ENCODE measurements around the gene NBPF4. TPM values are rescaled to one million over a fixed set of nuclear protein-coding genes. Genes with fewer than 3 reads are reported as not detected.
"Not testable (repeated sequence)": the region's sequence is repeated elsewhere in the genome, so short reads cannot be mapped to it uniquely, and the experiment has no call there.

Gene NBPF4, protein sequence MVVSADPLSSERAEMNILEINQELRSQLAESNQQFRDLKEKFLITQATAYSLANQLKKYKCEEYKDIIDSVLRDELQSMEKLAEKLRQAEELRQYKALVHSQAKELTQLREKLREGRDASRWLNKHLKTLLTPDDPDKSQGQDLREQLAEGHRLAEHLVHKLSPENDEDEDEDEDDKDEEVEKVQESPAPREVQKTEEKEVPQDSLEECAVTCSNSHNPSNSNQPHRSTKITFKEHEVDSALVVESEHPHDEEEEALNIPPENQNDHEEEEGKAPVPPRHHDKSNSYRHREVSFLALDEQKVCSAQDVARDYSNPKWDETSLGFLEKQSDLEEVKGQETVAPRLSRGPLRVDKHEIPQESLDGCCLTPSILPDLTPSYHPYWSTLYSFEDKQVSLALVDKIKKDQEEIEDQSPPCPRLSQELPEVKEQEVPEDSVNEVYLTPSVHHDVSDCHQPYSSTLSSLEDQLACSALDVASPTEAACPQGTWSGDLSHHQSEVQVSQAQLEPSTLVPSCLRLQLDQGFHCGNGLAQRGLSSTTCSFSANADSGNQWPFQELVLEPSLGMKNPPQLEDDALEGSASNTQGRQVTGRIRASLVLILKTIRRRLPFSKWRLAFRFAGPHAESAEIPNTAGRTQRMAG
- total RNA-seq = not detected

DNA sequence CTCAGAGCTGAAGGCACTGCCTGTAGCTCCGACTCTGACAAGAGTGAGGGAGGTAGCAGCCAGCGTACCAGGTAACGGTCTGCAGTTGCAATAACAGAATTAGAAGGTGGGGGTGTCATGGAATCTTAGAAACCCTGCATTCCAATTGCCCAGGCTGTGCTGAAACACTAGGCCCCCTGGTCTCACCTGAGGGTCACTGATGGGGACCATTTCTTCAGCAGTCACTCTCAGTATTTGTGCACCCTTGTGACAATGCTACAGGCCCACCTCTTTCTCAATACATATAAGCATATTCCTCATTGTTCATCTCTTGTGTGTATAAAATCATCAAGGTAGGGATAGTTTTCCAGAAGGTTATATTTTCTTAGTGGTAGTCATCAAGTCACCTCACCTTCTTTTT, at the start of gene NBPF4:
Gene NBPF4, minus strand, starts transcription at position 101 of the 400 bp plus-strand sequence. CDS start 315 bp downstream, outside the sequence.
- not testable (repeated sequence) for ATAC-seq (ENCODE audit: low FRiP score); DNase-seq (ENCODE audit: low spot score)

DNA sequence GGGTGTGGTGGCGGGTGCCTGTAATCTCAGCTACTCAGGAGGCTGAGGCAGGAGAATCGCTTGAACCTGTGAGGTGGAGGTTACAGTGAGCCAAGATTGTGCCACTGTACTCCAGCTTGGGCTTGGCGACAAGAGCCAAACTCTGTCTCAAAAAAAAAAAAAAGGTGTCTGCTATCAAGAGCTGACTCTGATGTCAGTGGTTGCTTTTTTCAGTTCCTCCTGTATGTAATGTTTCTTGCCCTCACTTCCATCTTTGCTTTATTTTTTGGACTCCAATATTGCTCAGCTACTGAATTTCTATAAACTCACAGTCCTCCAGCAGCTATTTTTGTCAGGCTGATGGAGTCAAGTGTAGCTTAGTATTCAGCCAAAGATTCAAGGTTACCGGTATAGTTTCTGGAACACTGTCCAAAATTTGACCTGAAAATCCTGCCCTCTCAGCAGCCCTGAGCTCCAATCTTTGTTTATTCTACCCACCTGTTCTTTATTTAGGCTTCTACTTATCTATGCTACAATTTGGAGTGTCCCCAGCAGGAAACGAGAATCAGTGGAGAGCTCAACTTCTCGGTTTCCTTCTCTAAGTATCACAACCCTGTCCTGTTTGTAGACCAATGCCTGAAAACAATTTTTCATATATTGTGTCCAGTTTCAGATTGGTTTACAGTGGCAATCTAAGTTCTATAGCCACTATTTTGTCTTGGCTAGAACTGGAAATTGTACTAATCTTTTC, 38.8 kb upstream of the NBPF4 start:
- not testable (repeated sequence) for DNase-seq (ENCODE audit: low spot score); ATAC-seq (ENCODE audit: low FRiP score)

DNA sequence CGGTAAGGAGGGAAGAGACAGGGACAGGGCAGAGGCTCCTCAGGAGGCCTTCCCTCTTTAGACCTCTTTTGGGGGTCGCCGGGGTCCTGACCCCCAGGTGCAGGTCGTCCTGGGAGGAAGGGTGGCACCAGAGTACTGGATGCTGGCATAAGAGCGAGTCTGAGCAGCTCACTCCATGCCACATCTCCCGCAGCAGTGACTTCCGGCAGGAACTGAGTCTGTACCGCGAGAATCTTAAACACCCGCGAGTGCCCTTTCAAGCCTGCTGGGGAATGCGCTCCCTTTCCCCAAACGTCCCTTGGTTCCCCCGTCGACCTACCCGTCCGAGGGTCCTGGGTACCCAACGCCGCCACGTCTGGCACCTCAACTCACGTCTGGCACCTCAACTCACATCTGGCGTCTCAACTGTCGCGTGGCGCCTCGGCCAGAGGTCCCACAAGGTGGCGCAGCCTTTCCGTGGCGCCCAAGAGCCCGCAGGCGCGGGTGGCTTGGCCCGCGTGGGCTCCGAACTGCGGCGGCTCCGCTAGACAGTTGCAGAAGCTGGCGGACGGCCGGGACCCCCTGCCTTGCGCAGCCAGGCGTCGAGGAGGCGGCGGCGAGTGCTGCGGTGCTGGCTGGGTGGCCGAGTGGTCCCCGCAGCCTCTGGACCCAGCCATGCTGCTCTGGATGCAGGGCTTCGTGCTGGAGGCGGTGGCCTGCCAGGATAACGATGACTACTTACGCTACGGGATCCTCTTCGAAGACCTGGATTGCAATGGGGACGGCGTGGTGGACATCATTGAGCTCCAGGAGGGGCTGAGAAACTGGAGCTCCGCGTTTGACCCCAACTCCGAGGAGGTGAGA, 28.8 kb upstream of the NBPF4 start:
- DNase-seq (ENCODE audit: low spot score); ATAC-seq (ENCODE audit: low FRiP score): not testable (repeated sequence)

DNA sequence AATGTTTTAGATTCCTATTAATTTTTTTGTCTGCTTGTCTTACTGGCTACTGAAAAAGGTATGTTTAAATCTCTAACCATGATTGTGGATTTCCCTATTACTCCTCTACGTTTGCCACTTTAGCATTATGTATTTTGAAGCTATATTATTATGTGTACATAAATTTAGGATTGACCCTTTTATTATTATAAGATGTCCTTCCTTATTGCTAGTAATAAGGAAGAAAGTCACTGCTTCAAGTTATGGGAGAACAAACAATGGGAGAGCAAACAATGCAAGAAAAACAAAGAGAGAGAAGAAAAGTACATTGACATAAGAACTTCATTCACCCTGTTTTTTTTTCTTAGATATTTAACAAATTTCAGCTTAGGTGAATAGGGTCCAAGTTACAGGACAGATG, 23.2 kb upstream of the NBPF4 start:
- not testable (repeated sequence) for DNase-seq (ENCODE audit: low spot score); ATAC-seq (ENCODE audit: low FRiP score)

DNA sequence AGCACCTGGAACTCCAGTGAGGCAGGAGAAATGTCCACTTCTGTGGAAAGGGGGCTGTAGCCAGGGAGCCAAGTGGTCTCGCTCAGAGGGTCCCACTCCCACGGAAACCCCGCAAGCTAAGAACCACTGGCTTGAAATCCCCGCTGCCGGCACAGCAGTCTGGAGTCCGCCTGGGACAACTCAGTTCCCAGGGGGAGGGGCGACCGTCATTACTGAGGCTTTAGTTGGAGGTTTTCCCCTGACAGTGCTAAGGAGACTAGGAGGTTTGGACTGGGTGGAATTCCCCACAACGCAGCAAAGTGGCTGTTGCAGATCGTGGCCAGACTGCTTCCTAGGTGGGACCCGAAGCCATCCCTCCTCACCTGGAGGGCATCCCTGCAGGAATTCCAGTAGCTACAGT, 18.1 kb upstream of the NBPF4 start:
- DNase-seq (ENCODE audit: low spot score); ATAC-seq (ENCODE audit: low FRiP score): not testable (repeated sequence)

DNA sequence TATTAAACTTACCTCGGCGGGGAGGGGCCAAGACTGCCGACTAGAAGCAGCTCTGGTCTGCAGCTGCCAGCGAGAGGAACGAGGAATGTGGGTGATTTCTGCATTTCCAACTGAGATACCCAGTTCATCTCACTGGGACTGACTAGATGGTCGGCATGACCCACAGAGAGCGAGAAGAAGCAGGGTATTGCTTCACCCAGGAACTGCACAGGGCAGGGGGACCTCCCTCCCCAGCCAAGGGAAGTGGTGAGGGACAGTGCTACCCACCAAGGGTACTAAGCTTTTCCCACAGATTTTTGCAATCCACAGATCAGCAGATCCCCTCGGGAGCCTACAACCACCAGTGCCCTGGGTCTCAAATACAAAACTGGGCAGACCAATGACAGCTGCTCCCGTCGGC, 17.6 kb upstream of the NBPF4 start:
- ATAC-seq (ENCODE audit: low FRiP score); DNase-seq (ENCODE audit: low spot score): not testable (repeated sequence)

DNA sequence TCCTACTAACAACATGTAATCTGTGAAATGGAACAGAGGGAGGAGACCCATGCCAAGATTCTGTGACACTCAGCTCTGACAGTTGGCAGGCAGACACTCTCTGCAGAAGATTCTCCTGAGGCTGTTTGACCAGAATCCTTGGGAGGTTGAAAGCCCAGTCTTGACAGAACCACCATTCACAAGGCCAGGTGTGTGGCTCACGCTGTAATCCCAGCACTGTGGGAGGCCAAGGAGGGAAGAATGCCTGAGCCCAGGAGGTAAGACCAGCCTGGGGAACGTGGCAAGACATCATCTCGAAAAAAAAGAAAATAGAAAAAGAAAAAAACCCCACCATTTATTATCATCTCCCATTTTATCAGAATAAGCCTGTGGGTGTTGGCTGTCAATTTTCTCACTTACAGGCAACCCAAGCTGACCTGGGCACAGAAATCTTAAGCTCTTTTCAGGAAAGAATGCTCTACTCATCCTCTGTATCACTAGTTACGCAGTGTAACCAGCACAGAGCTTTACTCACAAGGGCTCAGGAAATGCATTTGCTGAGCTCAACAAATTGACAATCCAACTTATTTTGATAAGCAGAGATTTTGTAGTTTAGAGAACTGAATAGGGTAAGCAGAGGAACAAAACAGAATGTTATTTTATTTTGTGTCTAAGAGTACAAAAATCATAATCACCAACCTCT, 16.8 kb upstream of the NBPF4 start:
- DNase-seq (ENCODE audit: low spot score); ATAC-seq (ENCODE audit: low FRiP score): not testable (repeated sequence)

DNA sequence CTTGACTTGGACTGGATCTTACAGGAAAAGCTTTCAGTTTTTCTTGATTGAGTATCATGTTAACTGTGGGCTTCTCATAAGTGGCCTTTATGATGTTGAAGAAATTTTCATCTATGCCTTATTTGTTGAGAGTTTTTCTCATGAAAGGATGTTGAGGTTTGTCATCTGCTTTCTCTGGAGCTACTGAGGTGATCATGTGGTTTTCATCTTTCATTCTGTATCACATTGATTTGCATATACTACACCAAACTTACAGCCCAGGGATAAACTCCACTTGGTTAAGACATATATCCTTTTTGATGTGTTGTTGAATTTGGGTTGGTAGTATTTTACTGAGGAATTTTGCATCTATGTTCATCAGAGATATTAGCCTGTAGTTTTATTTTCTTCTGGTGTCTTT, 11.6 kb upstream of the NBPF4 start:
- ATAC-seq (ENCODE audit: low FRiP score); DNase-seq (ENCODE audit: low spot score): not testable (repeated sequence)

DNA sequence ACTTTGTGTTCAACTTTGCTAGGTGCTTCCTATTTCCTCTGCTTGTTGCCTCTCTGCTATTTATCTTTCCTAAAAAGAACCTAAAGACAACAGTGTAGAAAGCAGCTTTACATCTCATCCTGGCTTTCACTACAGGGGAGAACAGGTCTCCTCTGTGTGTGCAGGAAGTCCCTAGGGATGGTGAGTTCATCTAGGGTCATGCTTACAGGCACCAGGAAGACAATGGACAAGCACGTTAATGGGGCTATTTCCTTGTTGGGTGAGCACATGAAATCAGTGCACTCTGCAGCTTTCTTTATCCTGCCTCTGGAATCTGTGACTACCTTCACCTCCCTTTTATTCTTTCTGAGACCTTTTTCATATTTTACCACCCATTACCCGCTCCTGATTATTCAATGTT, 4.5 kb downstream of the NBPF4 start:
- not testable (repeated sequence) for DNase-seq (ENCODE audit: low spot score); ATAC-seq (ENCODE audit: low FRiP score)

DNA sequence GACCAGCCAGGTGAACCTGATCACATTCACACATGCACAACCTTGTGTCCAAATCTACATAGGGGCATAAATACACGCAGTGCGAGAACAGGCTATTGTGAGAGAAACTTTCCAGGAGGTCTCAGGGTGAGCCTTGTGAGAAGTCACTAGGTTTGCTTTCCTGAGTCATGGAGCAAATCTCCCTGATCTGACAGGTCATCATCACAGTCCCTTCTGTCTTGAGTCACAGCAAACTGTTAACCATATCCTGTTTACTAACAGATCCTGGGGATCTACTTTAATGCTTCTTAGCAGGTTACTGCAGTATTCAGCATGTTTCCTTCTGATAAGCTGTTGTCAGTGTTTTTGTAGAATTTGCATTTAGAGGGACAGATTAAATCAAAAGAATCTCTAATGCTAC, 8.6 kb downstream of the NBPF4 start:
- not testable (repeated sequence) for ATAC-seq (ENCODE audit: low FRiP score); DNase-seq (ENCODE audit: low spot score)

DNA sequence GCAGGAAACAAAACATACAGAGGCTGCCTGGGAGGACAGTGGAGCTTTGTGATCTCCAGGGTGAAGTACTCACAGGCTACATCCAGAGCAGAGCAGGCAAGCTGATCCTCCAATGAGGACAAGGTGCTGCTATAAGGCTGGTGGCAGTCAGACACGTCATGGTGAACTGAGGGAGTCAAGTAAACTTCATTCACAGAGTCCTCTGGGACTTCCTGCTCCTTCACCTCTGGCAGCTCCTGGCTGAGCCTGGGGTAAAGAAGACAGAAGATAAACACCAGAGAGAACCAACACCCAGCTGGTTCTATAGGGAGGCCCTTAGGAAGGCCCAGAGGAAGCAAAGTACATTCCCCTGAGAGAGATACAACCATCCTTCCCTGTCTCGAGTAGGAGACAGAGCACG, 11.7 kb downstream of the NBPF4 start:
- ATAC-seq (ENCODE audit: low FRiP score); DNase-seq (ENCODE audit: low spot score): not testable (repeated sequence)

DNA sequence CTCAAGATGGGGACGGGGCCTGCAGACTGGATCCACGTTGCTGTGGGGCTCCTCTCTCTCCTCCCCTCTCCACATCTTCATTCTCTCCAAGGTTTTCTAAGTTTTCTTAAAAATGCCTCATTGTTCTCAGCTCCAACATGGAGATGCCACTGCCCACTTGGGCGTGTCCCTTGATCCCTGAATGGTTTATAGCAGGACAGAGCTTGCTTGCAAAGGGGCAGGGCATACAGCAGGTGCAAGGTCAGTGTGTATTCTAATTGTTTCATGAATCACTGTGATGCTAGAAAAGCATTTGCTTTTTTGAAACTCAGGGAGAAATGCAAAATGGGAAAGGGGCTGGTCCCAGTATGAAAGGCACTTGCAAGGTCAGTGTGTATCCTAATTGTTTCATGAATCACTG, 13.9 kb downstream of the NBPF4 start:
- ATAC-seq (ENCODE audit: low FRiP score); DNase-seq (ENCODE audit: low spot score): not testable (repeated sequence)

DNA sequence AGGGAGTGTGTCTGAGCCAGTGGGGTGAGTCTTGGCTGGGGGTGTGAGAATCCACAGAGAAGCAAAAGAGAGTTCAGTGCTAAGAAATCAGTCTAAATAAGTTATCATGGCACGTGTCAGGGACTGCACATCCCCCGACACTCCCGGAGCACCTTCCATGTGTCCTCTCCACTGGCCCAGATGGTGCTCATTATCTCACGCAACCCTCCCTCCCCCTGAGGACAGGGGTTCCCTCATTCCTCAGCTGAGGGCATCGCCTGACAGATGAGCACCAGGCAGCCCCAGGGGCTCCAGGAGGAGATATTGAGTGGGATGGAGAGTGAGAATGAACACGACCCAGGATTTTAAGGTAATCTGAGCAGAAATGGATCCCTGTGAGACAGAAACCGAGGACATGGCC, 16.1 kb downstream of the NBPF4 start:
- ATAC-seq (ENCODE audit: low FRiP score); DNase-seq (ENCODE audit: low spot score): not testable (repeated sequence)

DNA sequence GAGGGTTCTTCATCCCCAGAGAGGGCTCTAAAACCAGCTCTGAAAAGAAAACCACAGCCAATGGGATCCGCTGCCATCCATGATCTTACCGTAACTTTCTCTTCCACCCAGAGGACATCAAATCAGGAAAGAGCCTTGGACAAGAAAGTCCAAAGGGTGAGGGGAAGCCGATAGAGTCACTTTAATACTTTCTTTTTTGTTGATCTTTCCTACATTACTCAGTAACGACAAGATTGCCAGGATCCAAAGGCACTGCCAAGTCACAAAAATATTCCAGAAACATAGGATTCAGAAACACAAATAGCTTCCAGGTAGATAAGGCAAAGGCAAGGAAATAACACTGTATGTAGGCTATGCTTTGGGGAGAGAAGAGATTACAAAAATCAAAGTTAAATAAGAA, 17.0 kb downstream of the NBPF4 start:
- ATAC-seq (ENCODE audit: low FRiP score); DNase-seq (ENCODE audit: low spot score): not testable (repeated sequence)

DNA sequence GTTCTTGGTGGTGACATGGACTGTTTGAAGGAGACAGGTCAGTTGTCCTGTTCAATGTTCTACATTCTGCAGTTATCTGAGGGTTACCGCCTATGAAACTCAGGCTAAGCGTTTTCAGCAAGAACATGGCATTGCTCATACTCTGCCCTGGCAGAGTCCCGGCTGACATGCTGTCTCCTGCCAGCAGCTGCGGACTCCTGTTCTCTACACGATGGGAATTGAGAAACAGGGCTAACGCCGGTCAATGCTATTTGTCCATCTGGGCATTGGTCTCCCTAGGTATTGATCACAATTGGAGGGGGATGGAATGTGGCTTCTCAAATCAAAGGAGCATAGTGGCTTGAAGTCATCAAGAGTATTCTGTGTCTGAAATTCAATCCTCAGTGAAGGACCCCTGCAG, 20.6 kb downstream of the NBPF4 start:
- not testable (repeated sequence) for ATAC-seq (ENCODE audit: low FRiP score); DNase-seq (ENCODE audit: low spot score)

DNA sequence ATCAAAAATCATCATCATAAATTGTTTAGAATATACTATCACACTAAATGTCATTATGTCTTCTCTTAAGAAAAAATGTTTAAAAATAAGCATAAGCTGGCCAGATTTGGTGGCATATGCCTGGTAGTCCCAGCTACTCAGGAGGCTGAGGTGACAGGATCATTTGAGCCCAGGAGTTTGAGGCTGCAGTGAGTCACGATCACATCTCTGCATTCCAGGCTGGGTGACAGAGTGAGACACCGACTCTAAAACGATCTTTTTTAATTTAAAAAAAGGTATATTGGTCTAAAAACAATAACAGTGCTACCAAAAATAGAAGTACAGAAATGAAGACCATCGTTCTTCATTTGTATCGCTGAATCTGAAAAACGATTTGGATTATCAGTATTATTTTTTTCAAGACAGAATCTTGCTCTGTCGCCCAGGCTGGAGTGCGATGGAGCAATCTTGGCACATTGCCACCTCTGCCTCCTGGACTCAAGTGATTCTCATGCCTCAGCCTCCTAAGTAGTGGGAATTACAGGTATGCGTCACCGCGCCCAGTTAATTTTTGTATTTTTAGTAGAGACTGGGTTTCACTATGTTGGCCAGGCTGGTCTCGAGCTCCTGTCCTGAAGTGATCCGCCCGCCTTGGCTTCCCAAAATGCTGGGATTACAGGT, 26.2 kb downstream of the NBPF4 start:
- not testable (repeated sequence) for ATAC-seq (ENCODE audit: low FRiP score); DNase-seq (ENCODE audit: low spot score)

DNA sequence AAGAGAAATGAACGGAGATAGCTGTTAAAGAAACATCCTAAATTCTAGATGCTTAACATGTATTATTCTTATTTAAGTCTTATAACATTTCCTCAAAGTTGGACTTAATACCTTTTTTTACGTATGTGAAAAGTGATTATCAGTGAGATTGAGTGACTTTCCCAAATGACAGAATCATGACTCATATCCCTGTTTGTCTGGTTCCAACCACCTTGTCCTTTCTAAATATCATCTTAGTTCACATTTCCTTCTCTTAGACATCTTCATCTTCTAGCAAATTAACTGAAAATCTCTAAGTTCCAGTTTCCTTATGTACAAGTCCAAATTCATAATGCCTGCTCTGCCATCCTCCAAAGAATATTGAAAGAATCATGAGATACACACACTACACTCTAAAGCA, 26.9 kb downstream of the NBPF4 start:
- ATAC-seq (ENCODE audit: low FRiP score); DNase-seq (ENCODE audit: low spot score): not testable (repeated sequence)

Measured in omental fat pad (tissue), 4 donors.